Measurements from ENCODE around the gene PGAP3.

The PGAP3 gene

DNA sequence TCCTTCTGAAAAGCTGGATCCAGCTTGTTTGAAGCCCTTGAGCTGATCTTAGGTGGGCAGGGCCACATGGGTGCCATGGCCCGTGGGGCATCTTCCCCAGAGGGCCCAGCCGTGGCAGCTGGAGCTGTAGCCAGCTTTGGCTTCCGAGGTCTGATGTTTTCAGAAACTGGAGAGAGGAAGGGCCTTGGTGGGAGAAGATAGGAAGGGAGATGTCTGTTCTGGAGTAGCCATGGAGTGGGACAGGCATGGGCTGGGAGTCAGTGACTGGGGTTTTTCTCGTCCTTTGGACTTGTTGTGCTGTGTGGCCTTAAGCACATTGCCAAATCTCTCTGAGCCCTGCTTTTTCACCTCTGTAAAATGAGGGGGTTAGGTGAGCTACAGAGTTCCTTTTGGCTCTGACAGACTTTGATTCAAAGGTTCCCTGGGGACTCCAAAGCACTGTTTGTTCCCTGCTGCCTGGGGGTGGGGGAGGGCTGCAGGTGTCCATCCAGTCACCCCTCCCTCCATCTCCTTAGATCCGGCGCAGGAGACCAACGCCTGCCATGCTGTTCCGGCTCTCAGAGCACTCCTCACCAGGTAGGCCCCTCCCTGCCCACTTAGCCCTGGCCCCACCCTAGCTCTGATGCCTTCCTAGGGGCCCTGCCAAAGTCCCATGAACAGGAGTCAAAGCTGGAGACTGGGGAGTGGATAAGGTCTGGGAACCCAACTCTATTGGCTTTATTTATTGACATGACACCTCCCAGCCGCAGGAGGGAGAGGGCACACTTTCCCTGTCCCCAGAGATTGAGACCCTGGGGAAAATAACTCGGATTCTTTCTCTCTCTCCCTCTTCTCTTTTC is 59.0 kb downstream of the PGAP3 start:
- no peak overlapping the region for H3K9ac ChIP-seq
- no peak overlapping the region for H3K4me2 ChIP-seq (ENCODE audit: low read length)
- H3K36me3 ChIP-seq (ENCODE audit: control insufficient read depth, insufficient read depth, low read length) = no peaks in the 10 kb centered on the region
- peaks cover 6% of the 10 kb centered on the region for H3K4me1 ChIP-seq
- TF ChIP-seq, protein P1, sequence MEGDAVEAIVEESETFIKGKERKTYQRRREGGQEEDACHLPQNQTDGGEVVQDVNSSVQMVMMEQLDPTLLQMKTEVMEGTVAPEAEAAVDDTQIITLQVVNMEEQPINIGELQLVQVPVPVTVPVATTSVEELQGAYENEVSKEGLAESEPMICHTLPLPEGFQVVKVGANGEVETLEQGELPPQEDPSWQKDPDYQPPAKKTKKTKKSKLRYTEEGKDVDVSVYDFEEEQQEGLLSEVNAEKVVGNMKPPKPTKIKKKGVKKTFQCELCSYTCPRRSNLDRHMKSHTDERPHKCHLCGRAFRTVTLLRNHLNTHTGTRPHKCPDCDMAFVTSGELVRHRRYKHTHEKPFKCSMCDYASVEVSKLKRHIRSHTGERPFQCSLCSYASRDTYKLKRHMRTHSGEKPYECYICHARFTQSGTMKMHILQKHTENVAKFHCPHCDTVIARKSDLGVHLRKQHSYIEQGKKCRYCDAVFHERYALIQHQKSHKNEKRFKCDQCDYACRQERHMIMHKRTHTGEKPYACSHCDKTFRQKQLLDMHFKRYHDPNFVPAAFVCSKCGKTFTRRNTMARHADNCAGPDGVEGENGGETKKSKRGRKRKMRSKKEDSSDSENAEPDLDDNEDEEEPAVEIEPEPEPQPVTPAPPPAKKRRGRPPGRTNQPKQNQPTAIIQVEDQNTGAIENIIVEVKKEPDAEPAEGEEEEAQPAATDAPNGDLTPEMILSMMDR (IDR thresholded peaks at IDR 0.05) = no peak
- H2AFZ ChIP-seq = no peak overlapping the region
- H3K79me2 ChIP-seq = peaks cover 2% of the 10 kb centered on the region
- no peak overlapping the region for H3K4me3 ChIP-seq (ENCODE audit: low read depth, low read length)
- H3K27me3 ChIP-seq (ENCODE audit: control insufficient read depth, insufficient read depth, low read length) = peaks cover 3% of the 10 kb centered on the region
- H3K9me3 ChIP-seq (ENCODE audit: control insufficient read depth, low read length) = no peaks in the 10 kb centered on the region
- H3K27ac ChIP-seq = no peak overlapping the region

DNA sequence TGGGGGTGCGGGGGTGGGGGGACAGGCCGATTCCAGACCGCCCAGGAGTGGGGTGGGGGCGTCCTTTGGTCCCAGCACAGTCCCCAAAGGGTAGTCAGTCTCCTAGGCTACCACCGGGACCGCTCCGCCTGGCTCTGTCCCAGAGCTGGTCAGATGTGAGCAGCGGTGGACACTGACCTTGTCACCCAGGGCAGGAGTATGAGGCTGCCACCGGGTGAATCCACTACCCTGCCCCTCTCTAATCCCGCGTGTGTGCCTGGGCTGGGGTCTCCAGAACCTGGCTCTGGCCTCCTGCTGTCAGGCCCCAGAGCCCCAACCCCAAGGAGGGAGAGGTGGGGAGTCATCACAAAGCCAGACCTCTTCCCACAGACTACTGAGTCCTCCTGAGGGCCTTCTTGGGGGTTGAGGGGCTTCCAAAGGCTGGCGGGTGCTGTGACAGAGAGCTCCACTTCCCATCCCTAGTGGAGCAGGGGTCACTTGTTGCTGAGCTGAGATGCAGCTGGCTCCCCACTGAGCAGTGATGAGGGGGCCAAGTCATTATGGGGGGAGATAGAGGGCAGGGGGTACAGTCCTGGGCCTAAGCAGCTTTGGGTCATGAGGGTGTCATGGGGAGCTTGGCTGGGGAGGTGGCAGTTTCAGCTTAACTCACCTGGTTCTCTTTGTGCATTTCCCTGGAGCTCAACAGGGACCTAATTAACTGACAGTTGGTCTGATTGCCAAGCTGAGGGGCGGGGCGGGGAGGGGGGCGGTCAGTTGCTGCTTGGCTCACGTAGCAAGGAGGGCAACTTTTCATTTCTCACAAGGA is 59.9 kb downstream of the PGAP3 start:
- H3K27me3 ChIP-seq (ENCODE audit: control insufficient read depth, insufficient read depth, low read length) = peaks cover 3% of the 10 kb centered on the region
- H3K9ac ChIP-seq = no peak overlapping the region
- no peaks in the 10 kb centered on the region for H3K36me3 ChIP-seq (ENCODE audit: control insufficient read depth, insufficient read depth, low read length)
- H3K27ac ChIP-seq = no peak overlapping the region
- no peak overlapping the region for H3K4me3 ChIP-seq (ENCODE audit: low read depth, low read length)
- H2AFZ ChIP-seq = no peak overlapping the region
- no peaks in the 10 kb centered on the region for H3K79me2 ChIP-seq
- no peak overlapping the region for H3K4me2 ChIP-seq (ENCODE audit: low read length)
- H3K9me3 ChIP-seq (ENCODE audit: control insufficient read depth, low read length) = no peaks in the 10 kb centered on the region
- TF ChIP-seq, protein P1 (IDR thresholded peaks at IDR 0.05) = no peak
- H3K4me1 ChIP-seq = peaks cover 6% of the 10 kb centered on the region

DNA sequence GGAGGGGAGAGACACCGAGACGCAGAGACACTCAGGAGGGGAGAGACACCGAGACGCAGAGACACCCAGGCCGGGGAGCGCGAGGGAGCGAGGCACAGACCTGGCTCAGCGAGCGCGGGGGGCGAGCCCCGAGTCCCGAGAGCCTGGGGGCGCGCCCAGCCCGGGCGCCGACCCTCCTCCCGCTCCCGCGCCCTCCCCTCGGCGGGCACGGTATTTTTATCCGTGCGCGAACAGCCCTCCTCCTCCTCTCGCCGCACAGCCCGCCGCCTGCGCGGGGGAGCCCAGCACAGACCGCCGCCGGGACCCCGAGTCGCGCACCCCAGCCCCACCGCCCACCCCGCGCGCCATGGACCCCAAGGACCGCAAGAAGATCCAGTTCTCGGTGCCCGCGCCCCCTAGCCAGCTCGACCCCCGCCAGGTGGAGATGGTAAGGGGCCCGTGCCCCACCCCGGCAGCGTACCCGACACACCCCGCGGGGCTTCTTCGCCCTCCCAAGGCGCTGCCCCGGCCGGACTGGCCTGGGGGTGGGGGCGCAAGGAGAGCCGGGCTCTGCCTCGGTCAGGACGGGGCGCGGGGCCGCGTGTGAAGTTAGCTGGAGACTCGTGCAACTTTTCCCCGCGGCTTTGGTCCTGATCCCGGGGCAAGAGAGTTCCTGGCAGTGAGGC is 60.7 kb downstream of the PGAP3 start:
- Histone ChIP-seq H3K79me2 (no peaks in the 10 kb centered on the region), H3K4me2 (ENCODE audit: low read length) (peak overlapping the region; percentile 35), H3K9ac (no peak overlapping the region), H3K27me3 (ENCODE audit: control insufficient read depth, insufficient read depth, low read length) (peaks cover 3% of the 10 kb centered on the region), H2AFZ (peak overlapping the region; percentile 66), H3K4me3 (ENCODE audit: low read depth, low read length) (no peak overlapping the region), H3K9me3 (ENCODE audit: control insufficient read depth, low read length) (no peaks in the 10 kb centered on the region), H3K4me1 (peaks cover 6% of the 10 kb centered on the region), H3K27ac (no peak overlapping the region), H3K36me3 (ENCODE audit: control insufficient read depth, insufficient read depth, low read length) (no peaks in the 10 kb centered on the region)
- TF ChIP-seq, protein P1 (IDR thresholded peaks at IDR 0.05) = no peak

DNA sequence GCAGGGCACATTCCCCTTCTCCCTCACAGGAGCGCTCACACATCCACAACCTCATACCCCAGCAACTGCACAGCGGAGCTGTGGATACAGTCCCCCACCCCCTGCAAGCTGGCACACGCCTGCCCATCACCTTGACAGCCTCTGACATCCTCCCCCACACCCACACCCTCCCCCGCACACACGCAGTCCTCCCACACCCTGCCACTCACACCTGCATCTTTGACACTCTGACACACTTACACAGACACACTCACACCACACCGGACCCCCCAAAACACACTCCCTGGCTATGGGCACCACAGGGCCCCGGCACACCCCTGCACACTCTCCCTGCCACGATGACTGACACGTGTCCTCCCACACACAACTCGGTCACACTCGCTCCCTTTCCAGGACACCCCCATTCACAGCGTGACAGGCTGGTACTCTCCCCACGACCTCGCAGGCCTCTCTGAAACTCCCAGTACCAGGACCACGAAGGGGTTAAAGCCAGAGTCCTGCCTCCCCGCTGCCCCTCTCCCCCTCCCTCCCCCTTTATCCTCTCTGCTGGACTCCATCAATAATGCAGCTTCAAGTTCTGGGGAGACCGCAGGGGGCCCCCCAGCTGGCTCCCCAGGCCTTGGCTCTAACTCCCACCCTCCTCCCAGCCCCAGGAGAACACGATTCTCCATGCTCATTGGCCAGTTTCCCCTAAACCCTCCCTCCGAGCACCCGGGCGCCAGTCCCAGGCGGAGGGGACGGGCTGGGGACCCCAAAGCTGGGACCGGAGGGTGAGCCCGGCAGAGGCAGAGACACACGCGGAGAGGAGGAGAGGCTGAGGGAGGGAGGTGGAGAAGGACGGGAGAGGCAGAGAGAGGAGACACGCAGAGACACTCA is 61.4 kb downstream of the PGAP3 start, which contains the start of gene PPP1R1B:
Gene PPP1R1B, plus strand, starts transcription at position 782 of the 876 bp plus-strand sequence. CDS start 441 bp downstream, outside the sequence.
- Histone ChIP-seq H3K27me3 (ENCODE audit: control insufficient read depth, insufficient read depth, low read length) (peaks cover 3% of the 10 kb centered on the region), H3K9me3 (ENCODE audit: control insufficient read depth, low read length) (no peaks in the 10 kb centered on the region), H3K4me1 (peaks cover 6% of the 10 kb centered on the region), H3K36me3 (ENCODE audit: control insufficient read depth, insufficient read depth, low read length) (no peaks in the 10 kb centered on the region), H2AFZ (peak within 1 kb of the TSS; percentile 66), H3K4me3 (ENCODE audit: low read depth, low read length) (no peak within 1 kb of the TSS), H3K27ac (no peak within 1 kb of the TSS), H3K4me2 (ENCODE audit: low read length) (peak within 1 kb of the TSS; percentile 35), H3K79me2 (no peaks in the 10 kb centered on the region), H3K9ac (no peak within 1 kb of the TSS)
- TF ChIP-seq, protein P1 (IDR thresholded peaks at IDR 0.05) = no peak

All from parathyroid adenoma (tissue), 2 donors.